ENCODE data around the gene RFLNA.

RFLNA gene

DNA sequence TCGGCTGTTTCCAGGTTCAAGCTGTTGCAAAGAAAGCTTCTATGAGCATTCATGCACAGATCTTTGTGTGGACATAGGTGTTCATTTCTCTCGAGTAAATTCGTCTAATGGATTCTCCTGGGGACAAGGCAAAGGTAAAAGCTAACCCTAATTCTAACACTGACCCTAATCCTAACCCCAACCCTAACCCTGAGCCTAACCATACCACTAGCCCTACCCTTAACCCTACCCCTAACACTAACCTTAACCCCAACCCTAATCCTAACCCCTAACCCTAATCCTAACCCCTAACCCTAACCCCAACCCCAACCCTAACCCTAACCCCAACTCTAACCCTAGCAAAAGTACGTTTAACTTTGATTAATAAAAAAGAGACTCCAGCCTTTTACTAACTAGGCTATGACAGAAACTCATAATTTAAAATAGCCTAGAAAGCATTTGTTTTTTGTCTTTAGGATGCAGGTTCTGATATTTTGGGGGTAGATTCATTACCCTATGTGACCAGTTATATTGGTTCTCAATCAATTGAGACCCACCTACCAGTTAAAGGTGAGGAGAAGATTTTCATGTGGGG is 27.6 kb upstream of the RFLNA start:
- Histone ChIP-seq H3K9me3 (ENCODE audit: control insufficient read depth, insufficient read depth, low read depth, low read length) (peaks cover 5% of the 10 kb centered on the region; the same call in 1 of the 2 replicates), H3K4me1 (ENCODE audit: control insufficient read depth, insufficient read depth, low read length) (peaks cover 3% of the 10 kb centered on the region; the same call in 1 of the 2 replicates), H3K4me3 (ENCODE audit: low read depth, low read length) (no peak overlapping the region), H3K36me3 (ENCODE audit: control insufficient read depth, insufficient read depth, low read length) (no peaks in the 10 kb centered on the region), H3K9ac (ENCODE audit: low read length) (no peak overlapping the region), H3K27me3 (ENCODE audit: control insufficient read depth, insufficient read depth, low read length) (no peaks in the 10 kb centered on the region), H3K27ac (ENCODE audit: low read depth, low read length) (no peak overlapping the region)

DNA sequence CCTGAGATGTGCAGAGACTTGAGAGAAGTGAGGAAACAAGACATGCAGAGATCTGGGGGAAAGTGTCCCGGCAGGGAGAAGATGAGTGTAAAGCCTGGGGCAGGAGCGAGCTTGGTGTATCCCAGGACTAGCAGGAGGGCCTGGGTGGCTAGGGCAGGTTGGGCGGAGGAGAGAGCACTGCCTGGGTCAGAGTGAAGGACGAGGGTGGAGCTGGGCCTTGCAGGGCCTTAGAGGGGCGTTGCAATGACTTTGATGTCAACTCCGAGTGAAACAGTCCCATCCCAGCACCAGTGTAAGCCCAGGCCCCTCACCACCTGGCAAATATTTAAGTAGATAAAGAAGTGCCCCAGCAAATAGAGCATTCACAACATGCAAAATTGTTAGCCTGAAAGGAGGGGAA is 24.2 kb upstream of the RFLNA start:
- Histone ChIP-seq H3K27me3 (ENCODE audit: control insufficient read depth, insufficient read depth, low read length) (no peaks in the 10 kb centered on the region), H3K9me3 (ENCODE audit: control insufficient read depth, insufficient read depth, low read depth, low read length) (peaks cover 5% of the 10 kb centered on the region; the same call in 1 of the 2 replicates), H3K36me3 (ENCODE audit: control insufficient read depth, insufficient read depth, low read length) (no peaks in the 10 kb centered on the region), H3K9ac (ENCODE audit: low read length) (no peak overlapping the region), H3K4me1 (ENCODE audit: control insufficient read depth, insufficient read depth, low read length) (peaks cover 3% of the 10 kb centered on the region; the same call in 1 of the 2 replicates), H3K4me3 (ENCODE audit: low read depth, low read length) (no peak overlapping the region), H3K27ac (ENCODE audit: low read depth, low read length) (no peak overlapping the region)

DNA sequence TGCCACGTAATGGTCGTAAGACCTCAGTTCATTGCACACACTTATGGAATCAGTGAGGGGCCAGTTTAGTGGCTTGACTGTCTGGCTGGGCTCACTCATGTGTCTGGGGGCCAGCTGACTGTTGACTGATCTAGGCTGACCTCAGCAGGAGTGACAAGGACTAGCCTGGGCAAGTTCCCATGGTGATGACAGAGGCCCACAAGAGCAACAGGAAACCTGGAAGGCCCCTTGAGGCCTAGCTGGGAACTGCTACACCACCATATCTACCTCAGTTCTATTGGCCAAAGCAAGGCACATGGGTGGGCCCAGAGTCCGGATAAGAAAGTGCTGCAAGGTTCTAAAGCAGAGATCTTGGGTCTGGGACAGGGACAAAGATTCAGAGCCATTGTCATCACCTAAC is 21.3 kb upstream of the RFLNA start:
- peaks cover 5% of the 10 kb centered on the region; the same call in 1 of the 2 replicates for H3K9me3 ChIP-seq (ENCODE audit: control insufficient read depth, insufficient read depth, low read depth, low read length)

DNA sequence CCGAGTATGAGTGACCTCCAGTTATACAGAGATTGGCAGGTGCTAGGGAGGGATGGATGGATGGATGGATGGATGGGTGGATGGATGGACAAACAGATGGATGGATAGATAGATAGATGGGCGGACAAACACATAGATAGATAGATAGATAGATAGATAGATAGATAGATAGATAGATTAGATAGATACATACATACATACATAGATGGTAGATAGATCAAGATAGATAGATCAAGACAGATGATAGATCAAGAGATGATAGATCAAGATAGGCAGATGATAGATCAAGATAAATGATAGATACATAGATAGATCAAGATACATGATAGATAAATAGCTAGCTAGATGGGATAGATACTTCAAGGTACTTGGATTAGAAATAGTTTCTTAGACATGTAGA is 18.6 kb upstream of the RFLNA start:
- Histone ChIP-seq H3K9me3 (ENCODE audit: control insufficient read depth, insufficient read depth, low read depth, low read length) (peaks cover 3% of the 10 kb centered on the region), H3K36me3 (ENCODE audit: control insufficient read depth, insufficient read depth, low read length) (no peaks in the 10 kb centered on the region), H3K27me3 (ENCODE audit: control insufficient read depth, insufficient read depth, low read length) (no peaks in the 10 kb centered on the region), H3K9ac (ENCODE audit: low read length) (no peak overlapping the region), H3K4me1 (ENCODE audit: control insufficient read depth, insufficient read depth, low read length) (peaks cover 20% of the 10 kb centered on the region), H3K4me3 (ENCODE audit: low read depth, low read length) (no peak overlapping the region), H3K27ac (ENCODE audit: low read depth, low read length) (no peak overlapping the region)

More for the DNA sequence above, 21.3 kb upstream of the RFLNA start:
- Histone ChIP-seq H3K4me3 (ENCODE audit: low read depth, low read length) (no peak overlapping the region), H3K36me3 (ENCODE audit: control insufficient read depth, insufficient read depth, low read length) (no peaks in the 10 kb centered on the region), H3K9ac (ENCODE audit: low read length) (no peak overlapping the region), H3K27ac (ENCODE audit: low read depth, low read length) (no peak overlapping the region), H3K27me3 (ENCODE audit: control insufficient read depth, insufficient read depth, low read length) (no peaks in the 10 kb centered on the region), H3K4me1 (ENCODE audit: control insufficient read depth, insufficient read depth, low read length) (peaks cover 18% of the 10 kb centered on the region)

GRCh38 chr12:124277394-124278241 is 17.3 kb upstream of the RFLNA start:
- peaks cover 20% of the 10 kb centered on the region for H3K4me1 ChIP-seq (ENCODE audit: control insufficient read depth, insufficient read depth, low read length)
- no peak overlapping the region for H3K27ac ChIP-seq (ENCODE audit: low read depth, low read length)
- no peaks in the 10 kb centered on the region for H3K27me3 ChIP-seq (ENCODE audit: control insufficient read depth, insufficient read depth, low read length)
- no peak overlapping the region for H3K9ac ChIP-seq (ENCODE audit: low read length)
- H3K9me3 ChIP-seq (ENCODE audit: control insufficient read depth, insufficient read depth, low read depth, low read length), result peaks cover 4% of the 10 kb centered on the region
- H3K4me3 ChIP-seq (ENCODE audit: low read depth, low read length), result no peak overlapping the region
- no peaks in the 10 kb centered on the region for H3K36me3 ChIP-seq (ENCODE audit: control insufficient read depth, insufficient read depth, low read length)

- Histone ChIP-seq H3K36me3 (ENCODE audit: control insufficient read depth, insufficient read depth, low read length) (no peaks in the 10 kb centered on the region), H3K9me3 (ENCODE audit: control insufficient read depth, insufficient read depth, low read depth, low read length) (peaks cover 4% of the 10 kb centered on the region), H3K4me3 (ENCODE audit: low read depth, low read length) (no peak overlapping the region), H3K9ac (ENCODE audit: low read length) (no peak overlapping the region), H3K27ac (ENCODE audit: low read depth, low read length) (no peak overlapping the region), H3K4me1 (ENCODE audit: control insufficient read depth, insufficient read depth, low read length) (peaks cover 20% of the 10 kb centered on the region), H3K27me3 (ENCODE audit: control insufficient read depth, insufficient read depth, low read length) (no peaks in the 10 kb centered on the region)
Observed at GRCh38 chr12:124278389-124279101, 16.3 kb upstream of the RFLNA start.

- Histone ChIP-seq H3K9me3 (ENCODE audit: control insufficient read depth, insufficient read depth, low read depth, low read length) (peaks cover 7% of the 10 kb centered on the region), H3K36me3 (ENCODE audit: control insufficient read depth, insufficient read depth, low read length) (no peaks in the 10 kb centered on the region), H3K4me3 (ENCODE audit: low read depth, low read length) (no peak overlapping the region), H3K27ac (ENCODE audit: low read depth, low read length) (no peak overlapping the region), H3K4me1 (ENCODE audit: control insufficient read depth, insufficient read depth, low read length) (peaks cover 20% of the 10 kb centered on the region), H3K27me3 (ENCODE audit: control insufficient read depth, insufficient read depth, low read length) (no peaks in the 10 kb centered on the region), H3K9ac (ENCODE audit: low read length) (no peak overlapping the region)
Observed at GRCh38 chr12:124279315-124279714, 15.6 kb upstream of the RFLNA start.

GRCh38 chr12:124279846-124280360 is 15.0 kb upstream of the RFLNA start:
- no peak overlapping the region for H3K9ac ChIP-seq (ENCODE audit: low read length)
- no peaks in the 10 kb centered on the region for H3K27me3 ChIP-seq (ENCODE audit: control insufficient read depth, insufficient read depth, low read length)
- peaks cover 20% of the 10 kb centered on the region for H3K4me1 ChIP-seq (ENCODE audit: control insufficient read depth, insufficient read depth, low read length)
- no peak overlapping the region for H3K4me3 ChIP-seq (ENCODE audit: low read depth, low read length)
- peaks cover 13% of the 10 kb centered on the region for H3K9me3 ChIP-seq (ENCODE audit: control insufficient read depth, insufficient read depth, low read depth, low read length)
- H3K36me3 ChIP-seq (ENCODE audit: control insufficient read depth, insufficient read depth, low read length), result no peaks in the 10 kb centered on the region
- H3K27ac ChIP-seq (ENCODE audit: low read depth, low read length), result no peak overlapping the region

DNA sequence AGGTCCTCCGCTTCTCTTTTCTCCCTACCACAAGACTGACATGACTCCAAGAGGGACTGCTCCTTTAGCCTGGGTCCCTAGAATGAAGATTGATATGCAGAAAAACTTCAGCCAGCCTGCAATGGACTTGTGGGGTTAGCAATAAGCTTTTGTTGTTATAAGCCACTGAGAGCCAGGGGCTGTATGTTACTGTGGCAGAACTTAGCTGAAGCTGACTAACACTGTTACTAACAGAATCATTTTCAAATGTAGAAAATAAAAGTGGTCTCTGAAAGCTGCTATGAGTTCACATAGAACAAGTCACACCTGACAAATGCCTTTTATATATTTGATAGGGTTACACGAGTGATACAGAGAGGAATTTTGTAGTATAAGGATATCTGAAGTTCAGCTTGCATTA is 13.6 kb upstream of the RFLNA start:
- Histone ChIP-seq H3K27ac (ENCODE audit: low read depth, low read length) (no peak overlapping the region), H3K9ac (ENCODE audit: low read length) (no peak overlapping the region), H3K27me3 (ENCODE audit: control insufficient read depth, insufficient read depth, low read length) (no peaks in the 10 kb centered on the region), H3K4me1 (ENCODE audit: control insufficient read depth, insufficient read depth, low read length) (peaks cover 20% of the 10 kb centered on the region), H3K4me3 (ENCODE audit: low read depth, low read length) (no peak overlapping the region), H3K9me3 (ENCODE audit: control insufficient read depth, insufficient read depth, low read depth, low read length) (peaks cover 18% of the 10 kb centered on the region), H3K36me3 (ENCODE audit: control insufficient read depth, insufficient read depth, low read length) (no peaks in the 10 kb centered on the region)

- Histone ChIP-seq H3K27ac (ENCODE audit: low read depth, low read length) (no peak overlapping the region), H3K36me3 (ENCODE audit: control insufficient read depth, insufficient read depth, low read length) (no peaks in the 10 kb centered on the region), H3K4me1 (ENCODE audit: control insufficient read depth, insufficient read depth, low read length) (peaks cover 19% of the 10 kb centered on the region), H3K9ac (ENCODE audit: low read length) (no peak overlapping the region), H3K4me3 (ENCODE audit: low read depth, low read length) (no peak overlapping the region), H3K9me3 (ENCODE audit: control insufficient read depth, insufficient read depth, low read depth, low read length) (peaks cover 18% of the 10 kb centered on the region), H3K27me3 (ENCODE audit: control insufficient read depth, insufficient read depth, low read length) (no peaks in the 10 kb centered on the region)
Observed at GRCh38 chr12:124282287-124282686, 12.6 kb upstream of the RFLNA start.

GRCh38 chr12:124283326-124283725 is 11.6 kb upstream of the RFLNA start:
- Histone ChIP-seq H3K27ac (ENCODE audit: low read depth, low read length) (no peak overlapping the region), H3K36me3 (ENCODE audit: control insufficient read depth, insufficient read depth, low read length) (no peaks in the 10 kb centered on the region), H3K4me1 (ENCODE audit: control insufficient read depth, insufficient read depth, low read length) (peaks cover 8% of the 10 kb centered on the region; the same call in 1 of the 2 replicates), H3K9ac (ENCODE audit: low read length) (no peak overlapping the region), H3K9me3 (ENCODE audit: control insufficient read depth, insufficient read depth, low read depth, low read length) (peaks cover 23% of the 10 kb centered on the region), H3K4me3 (ENCODE audit: low read depth, low read length) (no peak overlapping the region), H3K27me3 (ENCODE audit: control insufficient read depth, insufficient read depth, low read length) (no peaks in the 10 kb centered on the region)

All from HUES6 (cell line).